Activated CD4-positive, alpha-beta T cell treated with anti-CD3 and anti-CD28 coated beads, Interleukin-2, amount 50 U/mL, for 16 hours (primary cell): ENCODE results near the gene TSHZ1.

Source experiments
- DNase-seq: peaks from one replicate; pipeline ENCODE4 v3.0.0-alpha.2; 2020

TSHZ1 gene

GRCh38 chr18:75249672-75250470 is 39.3 kb downstream of the TSHZ1 start:
- DNase-seq = no peak

- no peak for DNase-seq
These were observed 39.8 kb downstream of the TSHZ1 start for GRCh38 chr18:75250471-75250821.

GRCh38 chr18:75251466-75251865 is 40.9 kb downstream of the TSHZ1 start:
- DNase-seq = no peak

GRCh38 chr18:75252136-75252535 is 41.5 kb downstream of the TSHZ1 start:
- DNase-seq = no peak

GRCh38 chr18:75253043-75253442 is 42.4 kb downstream of the TSHZ1 start:
- no peak for DNase-seq

GRCh38 chr18:75253784-75254183 is 43.2 kb downstream of the TSHZ1 start:
- no peak for DNase-seq

GRCh38 chr18:75255094-75255493 is 44.5 kb downstream of the TSHZ1 start:
- no peak for DNase-seq

- no peak for DNase-seq
These were observed 45.8 kb downstream of the TSHZ1 start for GRCh38 chr18:75256376-75256775.

GRCh38 chr18:75257605-75258004 is 47.0 kb downstream of the TSHZ1 start:
- DNase-seq = no peak

GRCh38 chr18:75261430-75262223 is 51.0 kb downstream of the TSHZ1 start:
- DNase-seq = peak; percentile 37

GRCh38 chr18:75262511-75262910 is 51.9 kb downstream of the TSHZ1 start:
- DNase-seq = no peak

- no peak for DNase-seq
These were observed 53.6 kb downstream of the TSHZ1 start for GRCh38 chr18:75264195-75264594.

GRCh38 chr18:75264926-75265597 is 54.5 kb downstream of the TSHZ1 start:
- no peak for DNase-seq

- no peak for DNase-seq
These were observed 55.3 kb downstream of the TSHZ1 start for GRCh38 chr18:75265872-75266271.

GRCh38 chr18:75267643-75268363 is 57.2 kb downstream of the TSHZ1 start:
- no peak for DNase-seq

GRCh38 chr18:75268364-75268646 is 57.7 kb downstream of the TSHZ1 start:
- DNase-seq = no peak

- no peak for DNase-seq
These were observed 58.6 kb downstream of the TSHZ1 start for GRCh38 chr18:75269124-75269680.

- no peak for DNase-seq
These were observed 59.1 kb downstream of the TSHZ1 start for GRCh38 chr18:75269696-75270095.

GRCh38 chr18:75271952-75272351 is 61.4 kb downstream of the TSHZ1 start:
- no peak for DNase-seq

GRCh38 chr18:75273817-75274216 is 63.2 kb downstream of the TSHZ1 start:
- DNase-seq = no peak

GRCh38 chr18:75275226-75275625 is 64.6 kb downstream of the TSHZ1 start:
- DNase-seq = no peak

- no peak for DNase-seq
These were observed 66.4 kb downstream of the TSHZ1 start for GRCh38 chr18:75276818-75277609.
